K562 (cell line): Measurements from ENCODE around the gene HMGCLL1. TPM values are rescaled to one million over a fixed set of nuclear protein-coding genes. Genes with fewer than 3 reads are reported as not detected.

Source experiments
- ATAC-seq: fragments of 200-7000 bp; cut with Tn5 transposase; 3 replicates; pipeline ENCODE4 v1.9.1; 2020; ENCODE audit warnings: moderate library complexity
- BruUV-seq: library from RNA; stranded (reverse); fragments of 400-500 nt; replicated peaks from 2 replicates; lab custom pipeline; 2021; lab: Mats Ljungman, UMichigan
- CTCF ChIA-PET: fragments of 300-600 bp; formaldehyde crosslinking; extraction: SDS; loops from one replicate; lab custom pipeline; 2021; ENCODE audit warnings: low intra/inter-chr PET ratio; lab: Yijun Ruan, JAX
- POLR2A ChIA-PET: fragments of 300-600, 350-650 bp; sonication (Branson Sonifier 250); formaldehyde crosslinking; extraction: SDS; loops from one replicate; lab custom pipeline; 2021; ENCODE audit warnings: antibody characterized with exemption, inconsistent platforms; lab: Yijun Ruan, JAX
- DNase-seq, 4 experiments: peaks; one replicate each; pipeline versions ENCODE4 v3.0.0 to v3.0.0-alpha.2; 2011 to 2018; ENCODE audit warnings: low spot score in 3 of 4, mixed read lengths in 3 of 4; ENCODE audit errors: extremely low read depth in 1 of 4
- FAIRE-seq: peaks from 2 replicates; lab custom pipeline; 2011; peaks lifted over from hg19 to GRCh38; lab: Jason Lieb, UNC
- H2AFZ ChIP-seq: 2 replicates; pipeline ENCODE4 v1.6.0; 2011; ENCODE audit warnings: low read depth, low read length, control low read depth, inconsistent platforms
- H3K27ac ChIP-seq: fragments of 200-600 bp; 3 replicates; pipeline ENCODE4 v1.8.0; 2011; ENCODE audit warnings: low read depth, mild to moderate bottlenecking, control low read depth, inconsistent platforms, low read length, moderate library complexity, mixed read lengths; ENCODE audit errors: extremely low read depth
- H3K27me3 ChIP-seq, 2 experiments: fragments of 300-600 bp in 1 of 2; 2 replicates in 1 of 2; 3 replicates in 1 of 2; pipeline versions ENCODE4 v1.6.0 to v1.8.0; 2011; ENCODE audit warnings: inconsistent platforms in 2 of 2, low read length in 2 of 2, mild to moderate bottlenecking in 1 of 2, mixed read lengths in 1 of 2, moderate library complexity in 1 of 2; ENCODE audit not compliant: control insufficient read depth in 2 of 2, insufficient read depth in 2 of 2
- H3K36me3 ChIP-seq: fragments of 300-600 bp; 3 replicates; pipeline ENCODE4 v1.8.0; 2011; ENCODE audit warnings: mild to moderate bottlenecking, low read length, inconsistent platforms; ENCODE audit not compliant: control insufficient read depth, insufficient read depth
- H3K4me1 ChIP-seq, 2 experiments: fragments of 200-600 bp in 1 of 2; replicated peaks in 1 of 2; 2 replicates in 1 of 2; 3 replicates in 1 of 2; pipeline versions ENCODE4 v1.5.1 to v1.8.0; 2011; ENCODE audit warnings: inconsistent platforms in 2 of 2, low read length in 2 of 2, mild to moderate bottlenecking in 1 of 2, mixed read lengths in 1 of 2, moderate library complexity in 1 of 2; ENCODE audit not compliant: control insufficient read depth in 2 of 2, insufficient read depth in 2 of 2
- H3K4me2 ChIP-seq: 2 replicates; pipeline ENCODE4 v1.6.1; 2011; ENCODE audit warnings: low read length, control low read depth, inconsistent platforms, mixed read lengths; ENCODE audit not compliant: insufficient read depth
- H3K4me3 ChIP-seq: fragments of 200-600 bp; sonication (generic), shearing (Covaris generic); 2 replicates; pipeline ENCODE4 v1.5.1; 2016; ENCODE audit warnings: control low read depth, inconsistent platforms
- H3K79me2 ChIP-seq: fragments of 200-600 bp; 3 replicates; pipeline ENCODE4 v1.8.0; 2011; ENCODE audit warnings: low read length, inconsistent platforms; ENCODE audit not compliant: control insufficient read depth, insufficient read depth
- H3K9ac ChIP-seq, 2 experiments: 2 replicates each; pipeline versions ENCODE4 v1.6.0 to v1.6.1; 2011; ENCODE audit warnings: low read depth in 2 of 2, low read length in 2 of 2, control low read depth in 1 of 2, inconsistent platforms in 1 of 2, mild to moderate bottlenecking in 1 of 2, mixed read lengths in 1 of 2; ENCODE audit not compliant: insufficient read depth in 1 of 2
- H3K9me1 ChIP-seq: one replicate; pipeline ENCODE4 v1.6.0; 2011; ENCODE audit warnings: inconsistent platforms, mild to moderate bottlenecking, low read length, moderate library complexity; ENCODE audit not compliant: control insufficient read depth, insufficient read depth
- H3K9me3 ChIP-seq: replicated peaks from 2 replicates; pipeline ENCODE4 v1.5.1; 2011; ENCODE audit warnings: low read depth, low read length, inconsistent platforms; ENCODE audit not compliant: control insufficient read depth, insufficient read depth
- H4K20me1 ChIP-seq: replicated peaks from 2 replicates; pipeline ENCODE4 v1.6.1; 2011; ENCODE audit warnings: low read length, inconsistent platforms, mixed read lengths; ENCODE audit not compliant: control insufficient read depth, insufficient read depth
- BDP1 ChIP-seq: IDR thresholded peaks from 3 replicates; pipeline ENCODE4 v1.6.1; 2011; ENCODE audit not compliant: insufficient read length, insufficient read depth
- GTF2A2 ChIP-seq: IDR thresholded peaks from 2 replicates; pipeline ENCODE4 v1.6.1; 2016; ENCODE audit warnings: mild to moderate bottlenecking, missing genetic modification characterization, missing compliant biosample characterization
- HDAC6 ChIP-seq: IDR thresholded peaks from 2 replicates; pipeline ENCODE4 v1.6.1; 2012; ENCODE audit warnings: low read depth, mild to moderate bottlenecking, control low read depth, inconsistent platforms, low read length, moderate library complexity
- IRF1 ChIP-seq: sonication (generic); formaldehyde crosslinking; IDR thresholded peaks from 2 replicates; pipeline ENCODE4 v1.8.0; 2022; ENCODE audit warnings: missing genetic modification reagents, mild to moderate bottlenecking, borderline replicate concordance
- MEF2A ChIP-seq: IDR thresholded peaks from 2 replicates; pipeline ENCODE4 v1.6.1; 2011; ENCODE audit warnings: low read depth, mild to moderate bottlenecking, low read length, moderate library complexity; ENCODE audit not compliant: control insufficient read depth
- NFYB ChIP-seq: IDR thresholded peaks from 2 replicates; pipeline ENCODE4 v1.6.1; 2011; ENCODE audit warnings: mild to moderate bottlenecking, moderate library complexity; ENCODE audit not compliant: insufficient read length; ENCODE audit errors: extremely low read depth
- POLR2AphosphoS2 ChIP-seq: IDR thresholded peaks from 2 replicates; pipeline ENCODE4 v1.6.1; 2012; ENCODE audit warnings: low read length, improper control_type of control experiment
- SIRT6 ChIP-seq: IDR thresholded peaks from one replicate; pipeline ENCODE4 v1.6.1; 2012; ENCODE audit warnings: low read depth, mild to moderate bottlenecking, control low read depth, inconsistent platforms, low read length, moderate library complexity
- ZNF395 ChIP-seq: fragments of 200-800 bp; sonication (Bioruptor generic); IDR thresholded peaks from 2 replicates; pipeline ENCODE4 v1.6.1; 2017; ENCODE audit warnings: missing genetic modification characterization, missing compliant biosample characterization
- WGBS: fragments of 100-300 bp; shearing (Covaris generic); methylation state at CpG from one replicate; pipeline ENCODE4 v1.1.6; 2016; ENCODE audit warnings: low coverage, mixed read lengths; ENCODE audit not compliant: insufficient coverage; ENCODE audit errors: missing lambda C conversion rate; 5-methylcytosine and 5-hydroxymethylcytosine counted together
- in situ Hi-C: fragments of 300-500 bp; cut with MboI; formaldehyde crosslinking; loops from 4 replicates; pipeline ENCODE4 v1.15.0; 2018; ENCODE audit warnings: inconsistent platforms, mixed read lengths
- intact Hi-C: fragments of 100-400 bp; cut with micrococcal nuclease; formaldehyde crosslinking; loops from 2 replicates; pipeline ENCODE4 v1.14.2; 2022
- polyA plus RNA-seq, 8 experiments: library from polyadenylated mRNA; depleted of rRNA in 4 of 8; stranded (reverse) in 5 of 8; unstranded in 3 of 8; fragments of >200 nt; fragmentation: Nextera tagmentation in 2 of 8; fragmentation: Illumina TruSeq in 1 of 8; extraction: Ambion mirVana in 2 of 8; extraction: Trizol in 1 of 8; gene quantifications; 2 replicates each; pipeline versions ENCODE4 v1.2.1 to v1.2.3, GENCODE V29; 2011 to 2014; ENCODE audit warnings: inconsistent platforms in 1 of 8, missing spikeins in 1 of 8
- total RNA-seq, 7 experiments: library from RNA; depleted of rRNA in 6 of 7; stranded (reverse); fragments of >200 nt in 6 of 7; fragmentation: Illumina TruSeq in 2 of 7; extraction: Trizol in 2 of 7; gene quantifications; 2 replicates each; pipeline versions ENCODE4 v1.2.1 to v1.2.3, GENCODE V29; 2011 to 2021; ENCODE audit warnings: low replicate concordance in 1 of 7

HMGCLL1 gene
- total and polyA plus RNA-seq, 9 of the 15 experiments (the other 6 are each of a cell fraction or from before 2014, with no cell fraction given), result not detected

GRCh38 chr6:55545791-55546190 lies 33.2 kb downstream of the HMGCLL1 start (continued):
- TF ChIP-seq SIRT6 (no peak), NFYB (no peak), IRF1 (no peak), HDAC6 (no peak)

GRCh38 chr6:55543633-55544309 lies 35.2 kb downstream of the HMGCLL1 start:
- H3K36me3 ChIP-seq, result no peaks in the 10 kb centered on the region
- H3K4me2 ChIP-seq, result no peak overlapping the region
- ChIA-PET CTCF (no interaction called here), POLR2A (no interaction called here)
- no peaks in the 10 kb centered on the region for H3K9me1 ChIP-seq
- WGBS, result 3% methylated on average over 4 of the region's 4 CpGs
- H3K4me3 ChIP-seq, result no peak overlapping the region
- DNase-seq (no peak), ATAC-seq (no peak), FAIRE-seq (no peak)
- H3K79me2 ChIP-seq, result no peaks in the 10 kb centered on the region
- in situ Hi-C loops, result no loop called here
- no peaks in the 10 kb centered on the region for H3K27me3 ChIP-seq
- intact Hi-C loops, result no loop called here
- no peak overlapping the region for H3K9ac ChIP-seq
- no peak overlapping the region for H2AFZ ChIP-seq
- no TSS peak for BruUV-seq
- no peaks in the 10 kb centered on the region for H4K20me1 ChIP-seq
- no peak overlapping the region for H3K27ac ChIP-seq
- no peaks in the 10 kb centered on the region; the same call in 1 of the 2 replicates for H3K9me3 ChIP-seq
- H3K4me1 ChIP-seq, result no peaks in the 10 kb centered on the region
- TF ChIP-seq ZNF395 (CRISPR knock-in tag) (no peak), MEF2A (no peak), BDP1 (no peak), GTF2A2 (no peak), POLR2AphosphoS2 (no peak)
- TF ChIP-seq, all 486 proteins: peak for 0
